Heart right ventricle (tissue), 16 donors: Measurements from ENCODE around the gene AK9. TPM values are rescaled to one million over a fixed set of nuclear protein-coding genes. Genes with fewer than 3 reads are reported as not detected.

Experiments
- ATAC-seq, 8 donors: fragments of 200-7000 bp; cut with Tn5 transposase; one replicate each; pipeline ENCODE4 v1.9.1; 2020; ENCODE audit warnings: mild to moderate bottlenecking in 8 of 8, moderate library complexity in 8 of 8, moderate number of reproducible peaks in 1 of 8
- DNase-seq, 2 donors: peaks; one replicate each; pipeline ENCODE4 v3.0.0-alpha.2; 2020
- H3K27ac ChIP-seq, 10 donors: fragments of 200-600 bp; sonication (generic) in 2 of 10; one replicate each; pipeline versions ENCODE4 v1.5.0 to v1.8.0; 2020 to 2022; ENCODE audit warnings: mild to moderate bottlenecking in 3 of 10
- H3K27me3 ChIP-seq, 7 donors: fragments of 200-600 bp; one replicate each; pipeline ENCODE4 v1.8.0; 2021 to 2022; ENCODE audit warnings: mild to moderate bottlenecking in 2 of 7
- H3K36me3 ChIP-seq, 9 donors: fragments of 200-600 bp; sonication (generic) in 1 of 9; one replicate each; pipeline versions ENCODE4 v1.5.0 to v1.8.0; 2020 to 2022; ENCODE audit warnings: mild to moderate bottlenecking in 2 of 9
- H3K4me1 ChIP-seq, 9 donors: fragments of 200-600 bp; sonication (generic) in 1 of 9; one replicate each; pipeline versions ENCODE4 v1.5.0 to v1.8.0; 2020 to 2022; ENCODE audit warnings: mild to moderate bottlenecking in 4 of 9
- H3K4me3 ChIP-seq, 10 donors: fragments of 200-600 bp; sonication (generic) in 2 of 10; one replicate each; pipeline versions ENCODE4 v1.5.0 to v1.8.0; 2020 to 2022; ENCODE audit warnings: mild to moderate bottlenecking in 7 of 10, moderate library complexity in 2 of 10
- H3K9me3 ChIP-seq, 11 donors: fragments of 200-600 bp in 10 of 11; sonication (generic) in 2 of 11; one replicate each; pipeline versions ENCODE4 v1.5.0 to v1.8.0; 2013 to 2022; ENCODE audit warnings: mild to moderate bottlenecking in 2 of 11, control low read depth in 1 of 11, moderate library complexity in 1 of 11
- WGBS, 2 donors: extraction: QIAGEN DNeasy Blood & Tissue Kit; methylation state at CpG; one replicate each; pipeline ENCODE4 v1.1.7; 2013; ENCODE audit warnings: inconsistent platforms in 1 of 2; 5-methylcytosine and 5-hydroxymethylcytosine counted together
- intact Hi-C, 10 donors: fragments of 100-400 bp; cut with DNase I; formaldehyde crosslinking; loops; one replicate each; pipeline versions ENCODE4 v1.11.1 to v1.14.2; 2022
- polyA plus RNA-seq, 2 donors: library from polyadenylated mRNA; stranded (reverse); fragments of 200-250 nt; gene quantifications; one replicate each; pipeline ENCODE4 v1.2.3, GENCODE V29; 2013
- total RNA-seq, 10 donors: library from RNA; stranded (reverse); fragmentation: NEBNext Ultra II Directional in 3 of 10; extraction: Animal tissue kit (Norgen Biotek cat#: 25700) in 3 of 10; gene quantifications; one replicate each; pipeline versions ENCODE4 v1.2.1 to v1.2.4, GENCODE V29; 2021 to 2023
- TF ChIP-seq, protein P1 (sequence below), 9 donors: fragments of 200-600 bp; sonication (generic) in 2 of 9; IDR thresholded peaks; one replicate each; pipeline versions ENCODE4 v1.5.0 to v1.8.0; 2021 to 2022; ENCODE audit warnings: antibody characterized with exemption in 9 of 9, mild to moderate bottlenecking in 5 of 9, moderate library complexity in 1 of 9
- donor health status: Arrhythmogenic right ventricular cardiomyopathy.
- donor health status: ischemic (EF 13 %, LVEDD 7.1; RV severe dilation, severe dysfunction).
- donor health status: healthy with polysubstance abuse.
- donor health status: DM: no; HTN: yes; CAD: no.
- donor health status: DM: no; HTN: no; CAD: no.
- donor health status: ischemic (EF 25% LVEDD 6.9; RV normal size, moderate dysfunction).
- donor health status: ischemic (EF 25% LVEDD 5.7; RV mildly dilated, moderate dysfunction).
- donor health status: healthy.
- donor health status: DM: yes; HTN: yes; CAD: no.
- donor health status: Ischemic cardiomyopathy.
- donor health status: ischemic (EF 35%, LVEDD 5.7; RV mildly dilated, moderate dysfunction).
- donor health status: nonischemic (EF 11% LVEDD 7.7; RV severe dilation, severe dysfunction).
- donor health status: DM: yes; HTN: yes; CAD: no.
- donor health status: PGD.
- donor health status: ischemic (EF 29% LVEDD 5.4; RV normal size, mild dysfunction).
- donor health status: nonischemic (EF 23%, LVEDD 6.1; RV moderate dilation, normal function).

The AK9 gene
- total and polyA plus RNA-seq, 12 donors = 4.6 to 17.0 (median 10.9) TPM

DNA sequence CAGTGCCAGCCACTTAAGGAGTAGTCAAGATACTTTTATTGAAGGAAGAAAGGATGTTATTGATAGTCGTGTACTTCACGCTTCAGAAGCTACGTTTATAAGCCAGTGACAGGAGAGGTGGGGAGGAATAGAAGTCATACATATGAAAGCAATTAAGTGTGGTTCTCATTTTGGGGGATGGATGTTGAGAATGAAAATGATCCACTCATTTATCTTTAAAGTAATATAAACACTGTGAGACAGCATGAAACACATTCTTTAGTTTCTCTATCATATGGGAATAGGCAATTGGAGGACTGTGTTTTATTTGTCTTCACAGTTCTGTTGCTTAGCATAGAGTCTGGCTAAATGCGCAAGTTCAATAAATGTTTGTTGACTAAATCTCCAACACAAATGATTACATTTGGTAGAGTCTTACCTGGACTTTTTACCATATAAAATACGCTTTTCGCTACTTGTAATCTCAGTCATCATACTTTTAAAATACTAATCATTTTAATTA is 35.2 kb downstream of the AK9 start:
- ATAC-seq = no peak
- peaks cover 0 to 32% (median 2%) of the 10 kb centered on the region in 9 donors for H3K36me3 ChIP-seq
- no peak overlapping the region for H3K4me3 ChIP-seq
- no peaks in the 10 kb centered on the region for H3K4me1 ChIP-seq
- intact Hi-C loops = no loop called here
- H3K9me3 ChIP-seq = no peaks in the 10 kb centered on the region
- H3K27me3 ChIP-seq = no peaks in the 10 kb centered on the region
- TF ChIP-seq, protein P1, sequence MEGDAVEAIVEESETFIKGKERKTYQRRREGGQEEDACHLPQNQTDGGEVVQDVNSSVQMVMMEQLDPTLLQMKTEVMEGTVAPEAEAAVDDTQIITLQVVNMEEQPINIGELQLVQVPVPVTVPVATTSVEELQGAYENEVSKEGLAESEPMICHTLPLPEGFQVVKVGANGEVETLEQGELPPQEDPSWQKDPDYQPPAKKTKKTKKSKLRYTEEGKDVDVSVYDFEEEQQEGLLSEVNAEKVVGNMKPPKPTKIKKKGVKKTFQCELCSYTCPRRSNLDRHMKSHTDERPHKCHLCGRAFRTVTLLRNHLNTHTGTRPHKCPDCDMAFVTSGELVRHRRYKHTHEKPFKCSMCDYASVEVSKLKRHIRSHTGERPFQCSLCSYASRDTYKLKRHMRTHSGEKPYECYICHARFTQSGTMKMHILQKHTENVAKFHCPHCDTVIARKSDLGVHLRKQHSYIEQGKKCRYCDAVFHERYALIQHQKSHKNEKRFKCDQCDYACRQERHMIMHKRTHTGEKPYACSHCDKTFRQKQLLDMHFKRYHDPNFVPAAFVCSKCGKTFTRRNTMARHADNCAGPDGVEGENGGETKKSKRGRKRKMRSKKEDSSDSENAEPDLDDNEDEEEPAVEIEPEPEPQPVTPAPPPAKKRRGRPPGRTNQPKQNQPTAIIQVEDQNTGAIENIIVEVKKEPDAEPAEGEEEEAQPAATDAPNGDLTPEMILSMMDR (IDR thresholded peaks at IDR 0.05) = no peak
- H3K27ac ChIP-seq = no peak overlapping the region
- DNase-seq = no peak
- 93% methylated on average over 6 of the region's 6 CpGs for WGBS, 2 donors

DNA sequence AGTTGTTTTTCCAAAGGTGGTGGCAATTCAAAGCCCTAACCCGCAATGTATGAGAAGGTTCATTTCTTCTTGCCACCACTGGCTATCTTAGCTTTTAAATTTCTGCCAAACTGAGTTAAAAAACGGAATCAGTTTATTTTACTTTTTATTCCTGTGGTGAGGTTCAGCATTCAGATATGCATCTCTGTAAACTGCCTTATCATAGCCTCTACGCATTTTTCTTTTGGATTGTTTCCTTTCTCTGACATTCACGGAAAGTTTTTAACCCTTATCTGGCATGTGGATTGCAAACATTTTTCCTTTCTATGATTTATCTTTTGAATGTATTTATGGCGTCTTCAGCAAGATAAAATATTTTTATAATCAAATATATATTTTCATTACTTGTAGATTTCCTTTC is 37.7 kb downstream of the AK9 start:
- 67 to 71% methylated on average over 5 of the region's 5 CpGs for WGBS, 2 donors
- TF ChIP-seq, protein P1 (IDR thresholded peaks at IDR 0.05) = no peak
- no peaks in the 10 kb centered on the region for H3K27me3 ChIP-seq
- intact Hi-C loops = no loop called here
- H3K27ac ChIP-seq = no peak overlapping the region
- ATAC-seq (no peak), DNase-seq (no peak)
- H3K9me3 ChIP-seq = peaks cover 0 to 3% (median 0%) of the 10 kb centered on the region in 11 donors
- peaks cover 0 to 24% (median 0%) of the 10 kb centered on the region in 9 donors for H3K36me3 ChIP-seq
- H3K4me1 ChIP-seq = no peaks in the 10 kb centered on the region
- H3K4me3 ChIP-seq = no peak overlapping the region

DNA sequence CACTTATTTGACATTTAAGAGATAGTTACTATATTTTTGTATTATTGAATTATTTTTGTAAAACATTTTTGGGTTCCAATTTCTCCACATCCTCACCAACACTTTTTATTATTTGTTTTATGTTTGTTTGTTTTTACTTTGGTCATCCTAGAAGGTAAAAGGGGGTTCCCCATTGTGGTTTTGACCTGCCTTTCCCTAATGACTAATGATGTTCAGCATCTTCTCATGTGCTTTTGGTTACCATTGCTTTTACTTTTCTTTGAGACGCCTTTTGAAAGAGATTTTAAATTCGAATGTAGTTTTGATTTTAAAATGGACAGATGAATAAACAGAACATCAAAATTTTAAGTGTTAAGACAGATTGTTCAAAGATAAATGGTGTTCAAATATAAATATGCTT is 46.9 kb downstream of the AK9 start:
- H3K36me3 ChIP-seq = peaks cover 0 to 62% (median 0%) of the 10 kb centered on the region in 9 donors
- ATAC-seq (no peak), DNase-seq (no peak)
- TF ChIP-seq, protein P1 (IDR thresholded peaks at IDR 0.05) = no peak
- H3K4me3 ChIP-seq = no peak overlapping the region
- intact Hi-C loops = no loop called here
- H3K4me1 ChIP-seq = no peaks in the 10 kb centered on the region
- no peak overlapping the region for H3K27ac ChIP-seq
- no peaks in the 10 kb centered on the region for H3K27me3 ChIP-seq
- peaks cover 0 to 24% (median 0%) of the 10 kb centered on the region in 11 donors for H3K9me3 ChIP-seq
- WGBS, 2 donors = 92 to 93% methylated on average over 2 of the region's 2 CpGs

GRCh38 chr6:109632405-109632804 is 58.6 kb downstream of the AK9 start:
- peaks cover 0 to 11% (median 0%) of the 10 kb centered on the region in 11 donors for H3K9me3 ChIP-seq
- intact Hi-C loops = no loop called here
- no peak overlapping the region for H3K27ac ChIP-seq
- no peaks in the 10 kb centered on the region for H3K27me3 ChIP-seq
- WGBS, 2 donors = 88 to 90% methylated on average over 1 of the region's 1 CpG
- H3K36me3 ChIP-seq = peaks cover 0 to 21% (median 0%) of the 10 kb centered on the region in 9 donors
- DNase-seq = no peak
- no peak overlapping the region for H3K4me3 ChIP-seq
- H3K4me1 ChIP-seq = no peaks in the 10 kb centered on the region
- TF ChIP-seq, protein P1 (IDR thresholded peaks at IDR 0.05) = no peak
- ATAC-seq = no peak
